Measurements from ENCODE around the gene MED29. TPM values are rescaled to one million over a fixed set of nuclear protein-coding genes. Genes with fewer than 3 reads are reported as not detected.
A peak's percentile ranks its signal among the peaks of the same experiment; 100 is the strongest.

MED29 gene
- total RNA-seq, 4 donors from 2014 or later, result 32.9 to 52.5 (median 37.6) TPM

DNA sequence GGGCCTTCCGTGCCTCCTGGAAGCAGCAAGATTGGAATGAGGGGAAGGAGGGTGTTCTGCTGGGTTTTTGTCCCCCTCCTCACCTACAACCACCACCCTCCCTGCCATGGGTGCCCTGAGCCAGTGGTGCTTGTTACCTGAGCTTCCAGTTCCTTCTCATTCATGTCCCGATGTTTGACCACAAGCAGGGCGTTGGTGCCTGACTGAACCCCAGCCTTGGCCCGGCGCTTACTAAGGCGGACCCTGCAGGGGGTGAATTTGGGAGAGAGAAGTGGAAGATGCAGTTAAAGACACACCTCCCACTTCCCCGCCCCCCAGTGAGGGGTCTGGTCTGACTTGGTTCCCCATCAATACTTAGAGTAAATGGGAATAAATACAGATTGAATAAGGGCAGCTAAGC is 4.6 kb upstream of the MED29 start:
- Histone ChIP-seq H3K36me3 (peaks cover 0 to 83% (median 54%) of the 10 kb centered on the region in 3 donors), H3K27me3 (no peaks in the 10 kb centered on the region), H3K4me3 (no peak overlapping the region), H3K27ac (peak overlapping the region in 1 of 4 donors; percentile 2), H3K4me1 (peaks cover 0 to 17% (median 11%) of the 10 kb centered on the region in 4 donors), H3K9me3 (no peaks in the 10 kb centered on the region)
- 83 to 87% methylated on average over 7 of the region's 7 CpGs for WGBS, 2 donors
- DNase-seq (ENCODE audit: low spot score in 2 of 2), result no peak
- TF ChIP-seq POLR2A (IDR thresholded peaks at IDR 0.05) (no peak), EP300 (IDR thresholded peaks at IDR 0.05) (no peak)
- TF ChIP-seq, protein P1, sequence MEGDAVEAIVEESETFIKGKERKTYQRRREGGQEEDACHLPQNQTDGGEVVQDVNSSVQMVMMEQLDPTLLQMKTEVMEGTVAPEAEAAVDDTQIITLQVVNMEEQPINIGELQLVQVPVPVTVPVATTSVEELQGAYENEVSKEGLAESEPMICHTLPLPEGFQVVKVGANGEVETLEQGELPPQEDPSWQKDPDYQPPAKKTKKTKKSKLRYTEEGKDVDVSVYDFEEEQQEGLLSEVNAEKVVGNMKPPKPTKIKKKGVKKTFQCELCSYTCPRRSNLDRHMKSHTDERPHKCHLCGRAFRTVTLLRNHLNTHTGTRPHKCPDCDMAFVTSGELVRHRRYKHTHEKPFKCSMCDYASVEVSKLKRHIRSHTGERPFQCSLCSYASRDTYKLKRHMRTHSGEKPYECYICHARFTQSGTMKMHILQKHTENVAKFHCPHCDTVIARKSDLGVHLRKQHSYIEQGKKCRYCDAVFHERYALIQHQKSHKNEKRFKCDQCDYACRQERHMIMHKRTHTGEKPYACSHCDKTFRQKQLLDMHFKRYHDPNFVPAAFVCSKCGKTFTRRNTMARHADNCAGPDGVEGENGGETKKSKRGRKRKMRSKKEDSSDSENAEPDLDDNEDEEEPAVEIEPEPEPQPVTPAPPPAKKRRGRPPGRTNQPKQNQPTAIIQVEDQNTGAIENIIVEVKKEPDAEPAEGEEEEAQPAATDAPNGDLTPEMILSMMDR (IDR thresholded peaks at IDR 0.05), result no peak

DNA sequence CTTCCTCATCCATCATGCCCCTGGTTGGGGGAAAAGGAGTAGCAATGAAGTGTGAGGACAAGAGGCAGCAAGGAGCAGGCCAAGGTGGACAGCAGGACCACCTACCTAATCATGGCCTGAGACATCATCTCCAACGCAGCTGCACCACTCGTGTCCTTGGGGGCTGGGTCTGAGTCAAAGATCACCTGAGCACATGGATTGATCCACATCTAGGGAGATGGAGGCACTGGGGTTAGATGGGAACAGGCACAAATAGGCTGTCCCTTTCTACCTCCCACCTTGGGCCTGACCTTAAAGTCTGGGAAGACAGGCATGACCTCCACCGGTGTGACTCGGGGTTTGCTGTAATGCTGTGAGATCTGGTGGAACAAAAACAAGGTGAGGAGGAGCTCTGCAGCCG is 2.5 kb upstream of the MED29 start:
- no peaks in the 10 kb centered on the region for H3K9me3 ChIP-seq
- H3K27me3 ChIP-seq, result no peaks in the 10 kb centered on the region
- H3K27ac ChIP-seq, result peak overlapping the region in 2 of 4 donors; percentile 99 to 100
- H3K36me3 ChIP-seq, result peaks cover 0 to 68% (median 33%) of the 10 kb centered on the region in 3 donors
- no peak for DNase-seq (ENCODE audit: low spot score in 2 of 2)
- TF ChIP-seq EP300 (IDR thresholded peaks at IDR 0.05) (no peak), POLR2A (IDR thresholded peaks at IDR 0.05) (no peak)
- TF ChIP-seq, protein P1 (IDR thresholded peaks at IDR 0.05), result no peak
- no peak overlapping the region for H3K4me3 ChIP-seq
- 73 to 92% methylated on average over 5 of the region's 5 CpGs for WGBS, 2 donors
- H3K4me1 ChIP-seq, result peaks cover 0 to 36% (median 20%) of the 10 kb centered on the region in 4 donors

DNA sequence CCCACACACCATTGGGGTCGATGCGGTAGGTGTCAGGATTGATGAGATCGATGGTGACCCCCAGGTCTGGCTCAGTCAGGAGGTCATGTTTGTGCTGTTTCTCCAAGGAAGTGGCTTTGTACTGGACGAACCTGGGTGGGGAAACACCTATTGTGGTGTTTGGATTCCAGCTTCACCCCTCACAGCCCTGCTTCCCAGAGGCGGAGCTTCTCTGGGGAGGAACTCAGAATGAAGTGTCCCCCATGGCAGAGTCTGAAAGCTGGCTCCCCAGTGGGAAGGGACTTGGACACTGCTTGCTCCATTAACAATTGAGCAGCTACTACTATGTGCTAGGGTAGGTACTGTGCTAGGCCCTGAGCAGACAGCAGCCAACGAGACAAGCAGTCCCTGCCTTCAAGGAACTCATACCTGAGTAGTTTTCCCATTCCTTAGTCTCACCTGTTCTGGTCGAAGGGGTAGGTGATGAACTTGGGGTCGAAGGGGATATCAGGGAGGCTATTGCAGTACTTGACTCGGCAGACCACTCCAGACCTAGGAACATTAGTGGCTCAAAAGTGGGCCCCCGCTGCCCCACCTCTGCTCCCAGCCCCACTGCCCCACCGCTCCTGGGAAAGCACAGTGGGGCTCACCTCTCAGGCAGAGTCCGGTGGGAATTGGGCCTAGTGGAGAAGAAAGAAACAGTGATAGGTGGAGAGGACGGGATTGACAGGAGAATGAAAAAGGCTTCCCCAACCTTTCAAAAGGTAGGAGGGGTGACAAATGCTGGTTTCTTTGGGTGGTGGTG is 1.4 kb upstream of the MED29 start:
- peaks cover 0 to 68% (median 24%) of the 10 kb centered on the region in 3 donors for H3K36me3 ChIP-seq
- no peaks in the 10 kb centered on the region for H3K27me3 ChIP-seq
- peak overlapping the region; percentile 99 to 100 (median 100) for H3K27ac ChIP-seq
- peak overlapping the region; percentile 92 to 100 (median 98) for H3K4me3 ChIP-seq
- no peaks in the 10 kb centered on the region for H3K9me3 ChIP-seq
- DNase-seq (ENCODE audit: low spot score in 2 of 2), result no peak
- TF ChIP-seq, protein P1 (IDR thresholded peaks at IDR 0.05), result no peak
- TF ChIP-seq POLR2A (IDR thresholded peaks at IDR 0.05), result no peak
- TF ChIP-seq EP300 (IDR thresholded peaks at IDR 0.05), result no peak
- WGBS, 2 donors, result 61 to 64% methylated on average over 13 of the region's 13 CpGs
- peaks cover 0 to 39% (median 20%) of the 10 kb centered on the region in 4 donors for H3K4me1 ChIP-seq

DNA sequence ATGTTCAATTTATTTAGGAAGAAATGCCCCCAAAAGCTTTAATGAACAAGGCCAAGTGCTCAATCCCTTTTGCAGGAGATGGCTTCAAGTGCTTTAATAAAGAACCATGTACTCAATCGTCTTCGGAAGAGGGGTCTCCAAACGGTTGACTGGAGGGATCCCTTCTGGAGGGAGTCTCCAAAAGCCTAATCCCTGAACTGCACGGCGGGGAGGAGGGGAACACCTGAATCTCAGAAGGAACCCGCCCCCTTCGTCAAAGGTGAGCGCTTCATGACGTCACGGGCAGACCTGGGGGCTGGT is 777 bp upstream of the MED29 start:
- Histone ChIP-seq H3K9me3 (no peaks in the 10 kb centered on the region), H3K4me3 (peak overlapping the region; percentile 92 to 100 (median 98)), H3K27me3 (no peaks in the 10 kb centered on the region), H3K4me1 (peaks cover 0 to 42% (median 20%) of the 10 kb centered on the region in 4 donors), H3K27ac (peak overlapping the region; percentile 99 to 100 (median 100)), H3K36me3 (peaks cover 0 to 68% (median 24%) of the 10 kb centered on the region in 3 donors)
- DNase-seq (ENCODE audit: low spot score in 2 of 2), result no peak
- no peak for TF ChIP-seq POLR2A (IDR thresholded peaks at IDR 0.05)
- no peak for TF ChIP-seq EP300 (IDR thresholded peaks at IDR 0.05)
- TF ChIP-seq, protein P1 (IDR thresholded peaks at IDR 0.05), result no peak
- WGBS, 2 donors, result 0 to 1% methylated on average over 5 to 10 of the region's 10 CpGs

Data from tibial nerve (tissue), 4 donors.